Activated CD8-positive, alpha-beta T cell treated with anti-CD3 and anti-CD28 coated beads, Interleukin-2, amount 10 ng/mL, durations not matched to agents 7 days and 5 days (primary cell): ENCODE data around the gene SLC1A2. TPM values are rescaled to one million over a fixed set of nuclear protein-coding genes. Genes with fewer than 3 reads are reported as not detected.

Experiments used
- ATAC-seq: fragments of 150-1000 bp; cut with Tn5 transposase; one replicate; pipeline ENCODE4 v1.10.0; 2021; ENCODE audit warnings: moderate library complexity
- CTCF ChIA-PET: fragments of 350-600 bp; sonication (Branson Sonifier 250); formaldehyde crosslinking; loops from one replicate; lab custom pipeline; 2021; ENCODE audit warnings: antibody characterized with exemption; lab: Charles Lee
- POLR2A ChIA-PET: fragments of 350-600 bp; sonication (Branson Sonifier 250); formaldehyde crosslinking; loops from one replicate; lab custom pipeline; 2021; ENCODE audit warnings: antibody characterized with exemption; lab: Charles Lee
- DNase-seq: peaks from one replicate; pipeline ENCODE4 v3.0.0-alpha.2; 2020
- H3K27ac Mint-ChIP-seq: one replicate; pipeline ENCODE4 v1.8.0; 2021; ENCODE audit warnings: mild to moderate bottlenecking, mixed read lengths
- H3K27me3 Mint-ChIP-seq: one replicate; pipeline ENCODE4 v1.8.0; 2021; ENCODE audit warnings: low read depth, mixed read lengths
- H3K36me3 Mint-ChIP-seq: one replicate; pipeline ENCODE4 v1.8.0; 2021; ENCODE audit warnings: low read depth, mixed read lengths
- H3K4me1 Mint-ChIP-seq: one replicate; pipeline ENCODE4 v1.8.0; 2021; ENCODE audit warnings: low read depth, mixed read lengths
- H3K4me3 Mint-ChIP-seq: one replicate; pipeline ENCODE4 v1.8.0; 2021; ENCODE audit warnings: mild to moderate bottlenecking, mixed read lengths
- H3K9me3 Mint-ChIP-seq: one replicate; pipeline ENCODE4 v1.8.0; 2022; ENCODE audit warnings: mixed read lengths; ENCODE audit not compliant: insufficient read depth
- total RNA-seq, 2 experiments: library from RNA; stranded (reverse); gene quantifications; one replicate each; pipeline ENCODE4 v1.2.3, GENCODE V29; 2021

The SLC1A2 gene
- total RNA-seq, 2 experiments from 2014 or later: not detected

DNA sequence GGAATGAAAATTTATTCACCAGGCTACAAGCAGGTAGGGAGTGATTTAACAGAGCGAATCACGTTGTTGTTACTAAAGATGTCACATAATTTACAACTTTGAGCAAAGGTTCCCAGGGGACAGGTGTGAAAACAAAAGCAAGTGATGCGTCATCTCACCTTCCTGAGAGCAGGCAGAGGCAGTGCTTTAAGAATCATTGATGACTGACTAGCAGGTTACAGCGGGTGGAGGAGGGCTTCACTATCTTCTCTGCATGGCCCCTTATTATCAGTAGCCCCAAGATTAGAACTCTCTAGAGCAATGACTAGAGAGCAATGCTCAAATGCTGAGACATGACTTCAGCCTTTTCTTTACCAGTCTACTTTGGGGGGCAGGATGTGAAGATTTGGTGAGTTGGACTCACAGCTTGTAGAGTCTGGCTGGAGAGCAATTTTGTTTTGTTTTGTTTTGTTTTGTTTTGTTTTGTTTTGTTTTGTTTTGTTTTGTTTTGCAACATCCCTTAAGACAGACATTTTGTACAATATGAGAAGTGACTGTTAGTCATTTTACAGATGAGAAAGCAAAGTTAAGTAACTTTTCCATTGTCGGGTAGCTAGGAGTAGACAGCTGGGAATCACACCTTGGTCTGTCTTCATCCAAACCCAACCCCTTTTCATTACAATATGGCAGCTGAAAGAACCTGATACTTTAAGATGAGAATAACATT is 84.8 kb downstream of the SLC1A2 start:
- H3K9me3 Mint-ChIP-seq: peaks cover 4% of the 10 kb centered on the region
- H3K27me3 Mint-ChIP-seq: no peaks in the 10 kb centered on the region
- POLR2A ChIA-PET: no interaction called here
- no peak for ATAC-seq
- no peak overlapping the region for H3K4me3 Mint-ChIP-seq
- CTCF ChIA-PET: interaction anchor here (0.8 kb wide), 2 partner anchors 57 to 171 kb away, joined by 3 read pairs; no protein-coding TSS in a partner anchor
- peaks cover 6% of the 10 kb centered on the region for H3K36me3 Mint-ChIP-seq
- peaks cover 36% of the 10 kb centered on the region for H3K4me1 Mint-ChIP-seq
- no peak overlapping the region for H3K27ac Mint-ChIP-seq
- no peak for DNase-seq

DNA sequence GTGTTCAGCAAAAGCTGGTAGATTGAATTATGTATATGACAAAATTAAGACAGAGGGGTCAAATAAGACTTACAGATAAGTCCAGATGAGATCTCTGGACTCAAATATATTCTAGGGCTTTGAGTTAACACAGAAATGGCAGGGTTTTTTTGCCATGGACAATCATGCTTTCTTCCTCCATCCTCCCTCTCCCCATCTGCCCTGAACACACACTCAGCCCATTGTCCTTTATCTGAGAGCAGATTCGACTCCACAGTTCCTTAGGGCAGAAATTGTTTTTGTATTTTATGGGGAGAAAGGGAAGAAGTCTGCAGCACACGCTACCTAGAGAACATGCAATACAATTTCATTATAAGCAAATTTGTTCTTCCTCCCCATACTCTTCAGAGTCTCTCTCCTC is 86.8 kb downstream of the SLC1A2 start:
- no peak for ATAC-seq
- Mint-ChIP-seq H3K4me3 (no peak overlapping the region), H3K27ac (no peak overlapping the region), H3K4me1 (peaks cover 34% of the 10 kb centered on the region), H3K27me3 (no peaks in the 10 kb centered on the region), H3K9me3 (peaks cover 4% of the 10 kb centered on the region), H3K36me3 (peaks cover 6% of the 10 kb centered on the region)
- ChIA-PET POLR2A (no interaction called here), CTCF (interaction anchor here (3.5 kb wide), 1 partner anchor 26 kb away, joined by 22 read pairs; no protein-coding TSS in a partner anchor)
- no peak for DNase-seq

DNA sequence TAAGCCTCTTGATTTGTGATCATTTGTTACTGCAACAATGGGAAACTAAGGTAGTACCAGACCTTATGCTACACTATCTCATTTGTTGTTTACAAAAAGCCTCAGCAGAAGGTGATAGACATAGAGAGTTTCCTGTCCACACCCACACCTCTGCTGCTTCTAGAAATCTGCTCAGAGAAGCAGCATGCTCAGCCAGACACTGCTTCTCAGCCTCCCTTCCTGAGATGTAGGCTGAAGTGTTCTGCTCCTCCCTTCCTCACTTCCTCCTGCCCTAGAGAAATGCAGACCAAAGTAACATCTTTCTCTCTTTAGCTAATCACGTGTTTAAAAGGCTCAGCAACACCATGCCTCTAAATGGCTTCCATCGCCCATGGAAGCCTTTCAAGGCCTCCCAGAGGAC is 88.4 kb downstream of the SLC1A2 start:
- DNase-seq (peak; percentile 55), ATAC-seq (peak; percentile 91)
- Mint-ChIP-seq H3K27ac (peak overlapping the region; percentile 69), H3K27me3 (no peaks in the 10 kb centered on the region), H3K4me3 (no peak overlapping the region), H3K4me1 (peaks cover 34% of the 10 kb centered on the region), H3K9me3 (peaks cover 4% of the 10 kb centered on the region), H3K36me3 (peaks cover 6% of the 10 kb centered on the region)
- ChIA-PET CTCF (interaction anchor here (1.0 to 3.5 kb wide), 3 partner anchors 25 to 89 kb away, joined by 3 to 22 read pairs (median 4); no protein-coding TSS in a partner anchor), POLR2A (interaction anchor here (0.8 kb wide), 1 partner anchor 37 kb away, joined by 3 read pairs; no protein-coding TSS in a partner anchor)

DNA sequence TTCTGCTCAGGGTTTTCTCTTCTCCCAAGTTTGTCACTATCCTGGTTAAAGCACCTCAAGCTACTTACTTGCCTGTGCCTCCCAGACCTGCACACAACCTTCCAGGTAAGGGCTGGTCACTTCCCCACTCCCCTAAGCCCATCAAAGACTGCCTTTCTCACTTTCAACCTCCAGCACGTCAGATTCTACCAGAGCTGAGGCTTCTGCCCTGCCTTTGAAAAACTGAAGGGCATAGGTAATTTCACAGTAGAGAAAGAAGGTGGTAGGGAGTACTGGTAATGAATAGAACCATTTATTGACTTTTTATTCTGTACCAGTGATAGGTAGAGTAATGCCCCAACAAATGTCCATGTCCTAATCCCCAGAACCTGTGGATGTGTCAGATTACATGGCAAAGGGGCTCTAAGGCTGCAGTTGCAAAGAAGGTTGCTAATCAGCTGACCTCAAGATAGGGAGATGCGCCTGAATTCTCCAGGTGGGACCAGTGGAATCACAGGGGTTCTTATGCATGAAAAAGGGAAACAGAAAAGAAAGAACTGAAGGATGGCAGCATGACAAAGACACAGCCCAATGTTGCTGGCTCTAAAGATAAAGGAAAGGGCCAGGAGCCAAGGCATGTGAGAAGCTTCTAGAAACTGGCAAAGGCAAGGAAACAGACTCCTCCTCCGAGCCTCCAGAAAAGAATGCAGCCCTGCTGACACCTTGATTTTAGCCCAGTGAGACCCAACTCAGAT is 89.0 kb downstream of the SLC1A2 start:
- Mint-ChIP-seq H3K4me1 (peaks cover 34% of the 10 kb centered on the region), H3K9me3 (peaks cover 4% of the 10 kb centered on the region), H3K4me3 (no peak overlapping the region), H3K36me3 (peaks cover 4% of the 10 kb centered on the region), H3K27ac (peak overlapping the region; percentile 69), H3K27me3 (no peaks in the 10 kb centered on the region)
- DNase-seq (no peak), ATAC-seq (no peak)
- CTCF ChIA-PET: interaction anchor here (0.7 to 3.5 kb wide), 5 partner anchors 8 to 88 kb away, joined by 3 to 22 read pairs (median 3); no protein-coding TSS in a partner anchor
- POLR2A ChIA-PET: no interaction called here

DNA sequence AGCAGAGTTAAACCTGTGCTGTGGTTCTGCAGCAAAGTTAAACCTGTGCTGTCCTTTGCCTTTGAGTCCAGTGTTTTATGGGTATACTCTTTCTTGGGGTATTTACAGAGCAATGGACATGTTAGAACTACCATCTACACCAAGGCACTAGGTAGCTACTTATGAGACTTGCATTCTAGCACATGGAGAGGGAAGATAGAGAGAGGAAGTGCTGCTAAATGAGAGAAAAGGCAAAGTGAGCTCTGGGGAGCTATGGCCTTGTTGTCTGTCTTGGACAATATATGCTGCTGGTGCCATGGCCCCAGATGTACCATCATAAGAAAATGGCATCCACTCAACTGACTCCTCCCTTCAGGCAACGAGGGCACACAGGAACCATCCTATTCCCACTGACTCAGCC is 91.5 kb downstream of the SLC1A2 start:
- DNase-seq (no peak), ATAC-seq (no peak)
- POLR2A ChIA-PET: no interaction called here
- Mint-ChIP-seq H3K4me1 (peaks cover 27% of the 10 kb centered on the region), H3K4me3 (no peak overlapping the region), H3K9me3 (peaks cover 4% of the 10 kb centered on the region), H3K27ac (no peak overlapping the region), H3K27me3 (no peaks in the 10 kb centered on the region), H3K36me3 (peaks cover 4% of the 10 kb centered on the region)
- CTCF ChIA-PET: interaction anchor here (1.6 to 1.9 kb wide), 2 partner anchors 9 to 70 kb away, joined by 4 read pairs; no protein-coding TSS in a partner anchor

DNA sequence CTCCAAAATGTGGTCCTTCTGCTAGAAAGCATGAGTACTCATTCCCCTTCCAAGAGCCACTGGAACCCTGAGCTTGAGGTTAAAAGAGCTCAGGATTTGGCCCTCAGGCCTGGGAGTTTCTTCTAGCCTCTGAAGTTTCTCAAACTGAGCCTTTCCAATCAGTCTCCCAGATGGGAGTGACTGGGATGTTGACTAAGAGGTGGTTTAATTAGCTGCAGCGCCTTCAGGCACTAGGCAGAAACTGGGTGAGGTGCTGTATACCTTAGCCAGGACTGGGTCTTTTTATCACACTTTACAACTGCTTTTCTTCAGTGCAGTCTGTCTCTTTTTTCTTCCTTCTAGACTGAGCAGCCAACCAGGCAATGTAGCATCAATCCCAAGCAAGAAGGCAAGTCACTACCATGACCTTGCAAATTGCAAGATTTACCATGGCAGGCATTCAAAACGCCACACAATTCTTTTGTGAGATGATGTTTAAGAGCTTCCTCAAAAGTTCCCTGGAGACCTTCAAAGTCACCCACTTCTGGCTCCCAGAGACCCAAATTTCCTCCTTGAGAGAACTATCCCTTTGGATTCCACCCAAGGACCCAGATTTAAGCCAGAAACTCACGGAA is 93.0 kb downstream of the SLC1A2 start:
- Mint-ChIP-seq H3K36me3 (no peaks in the 10 kb centered on the region), H3K4me3 (no peak overlapping the region), H3K27ac (no peak overlapping the region), H3K4me1 (peaks cover 18% of the 10 kb centered on the region), H3K27me3 (no peaks in the 10 kb centered on the region), H3K9me3 (no peaks in the 10 kb centered on the region)
- ChIA-PET POLR2A (no interaction called here), CTCF (interaction anchor here (1.9 kb wide), 1 partner anchor 69 kb away, joined by 4 read pairs; no protein-coding TSS in a partner anchor)
- no peak for ATAC-seq
- no peak for DNase-seq

DNA sequence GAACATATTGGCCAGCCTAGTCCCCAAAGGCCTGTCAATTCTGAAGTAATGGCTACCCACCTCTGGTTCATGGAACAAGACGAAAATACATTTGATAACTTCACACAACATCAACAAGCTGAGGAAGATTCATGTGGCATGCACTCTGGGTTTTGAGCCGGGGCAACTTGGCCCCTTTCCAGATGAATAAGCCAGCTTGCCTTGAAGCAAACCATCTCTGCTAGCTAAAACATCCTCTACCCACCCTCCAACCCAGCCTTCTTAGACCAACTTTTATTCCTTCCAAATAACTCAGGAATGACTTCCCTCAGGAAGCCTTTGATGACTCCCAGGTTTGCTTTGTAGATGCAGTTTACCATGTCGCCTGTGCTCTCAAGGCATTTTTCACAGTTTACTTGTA is 94.4 kb downstream of the SLC1A2 start:
- CTCF ChIA-PET: no interaction called here
- no peaks in the 10 kb centered on the region for H3K36me3 Mint-ChIP-seq
- POLR2A ChIA-PET: no interaction called here
- H3K9me3 Mint-ChIP-seq: no peaks in the 10 kb centered on the region
- ATAC-seq: no peak
- H3K27ac Mint-ChIP-seq: no peak overlapping the region
- no peak for DNase-seq
- H3K4me1 Mint-ChIP-seq: peaks cover 4% of the 10 kb centered on the region
- no peak overlapping the region for H3K4me3 Mint-ChIP-seq
- no peaks in the 10 kb centered on the region for H3K27me3 Mint-ChIP-seq

DNA sequence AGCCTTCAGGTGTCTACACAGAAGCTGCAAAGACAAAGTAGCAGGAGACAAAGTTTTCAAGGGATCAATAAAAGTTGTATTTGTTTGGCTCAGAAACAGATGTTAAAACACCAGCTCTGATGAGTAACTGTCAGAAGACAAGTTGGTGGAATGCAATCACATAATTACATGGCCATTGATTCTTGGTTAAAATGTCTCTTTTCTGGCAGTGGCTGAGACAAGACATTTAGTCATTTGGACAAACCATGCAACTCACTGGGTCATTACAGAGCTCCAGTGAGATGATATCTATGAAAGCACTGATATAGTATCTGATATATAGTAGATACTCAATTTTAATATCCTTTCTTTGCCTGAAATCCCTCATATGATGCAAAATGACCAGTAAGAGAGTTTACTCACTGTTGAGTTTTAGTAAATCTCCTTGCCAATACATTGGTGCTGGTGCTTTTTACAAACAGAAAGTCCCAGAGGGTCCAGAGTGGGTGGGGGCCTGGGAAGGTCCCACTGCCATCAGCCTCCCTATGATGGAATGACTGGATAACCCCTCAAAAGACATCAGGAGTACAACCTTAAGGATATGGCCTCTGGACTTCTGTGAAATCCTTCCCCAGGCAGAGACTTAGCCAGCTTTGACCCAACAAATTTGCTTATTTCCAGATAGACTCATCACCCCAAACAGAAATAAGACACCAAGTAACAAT is 95.0 kb downstream of the SLC1A2 start:
- ChIA-PET POLR2A (no interaction called here), CTCF (no interaction called here)
- Mint-ChIP-seq H3K27ac (no peak overlapping the region), H3K36me3 (no peaks in the 10 kb centered on the region), H3K4me1 (peaks cover 4% of the 10 kb centered on the region), H3K9me3 (no peaks in the 10 kb centered on the region), H3K27me3 (no peaks in the 10 kb centered on the region), H3K4me3 (no peak overlapping the region)
- no peak for DNase-seq
- ATAC-seq: no peak

DNA sequence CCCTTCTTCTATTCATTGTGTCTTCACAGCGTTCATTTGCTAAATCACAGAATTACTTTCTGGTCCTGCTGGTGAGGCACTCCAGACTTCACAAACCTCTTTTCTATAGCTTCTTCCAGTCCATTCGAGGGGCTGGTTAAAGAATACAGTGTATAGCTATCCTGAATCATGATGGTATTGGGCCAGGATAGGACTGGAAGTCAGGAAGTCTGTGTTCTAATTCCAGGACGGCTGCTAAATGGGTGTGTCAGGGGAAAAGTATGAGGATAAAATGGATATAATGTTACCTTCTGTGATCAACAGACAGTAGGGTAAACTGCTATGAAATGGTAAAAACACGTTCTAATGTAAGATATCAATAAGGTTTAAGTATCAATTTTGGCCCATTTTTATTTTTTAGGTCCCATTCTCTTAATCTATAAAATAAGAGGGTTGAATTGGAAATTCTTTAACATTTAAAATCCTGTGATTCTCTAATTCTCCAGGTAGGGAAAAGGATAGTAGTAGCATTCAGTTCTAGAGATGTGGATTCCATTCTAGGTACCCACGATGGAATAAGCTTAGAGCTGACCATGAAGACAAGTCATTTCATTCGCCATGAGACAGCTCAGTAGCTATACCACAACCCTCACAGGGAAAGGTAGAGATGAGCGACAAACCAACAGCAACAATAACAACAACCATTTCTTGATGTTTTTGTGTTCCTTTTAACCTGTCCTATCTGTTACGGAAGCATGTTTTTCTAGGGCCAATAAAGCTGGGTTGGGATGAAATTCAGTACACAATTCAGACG is 96.1 kb downstream of the SLC1A2 start:
- no peaks in the 10 kb centered on the region for H3K27me3 Mint-ChIP-seq
- CTCF ChIA-PET: no interaction called here
- POLR2A ChIA-PET: no interaction called here
- no peak for ATAC-seq
- peaks cover 9% of the 10 kb centered on the region for H3K4me1 Mint-ChIP-seq
- no peak overlapping the region for H3K4me3 Mint-ChIP-seq
- no peak overlapping the region for H3K27ac Mint-ChIP-seq
- no peaks in the 10 kb centered on the region for H3K36me3 Mint-ChIP-seq
- H3K9me3 Mint-ChIP-seq: no peaks in the 10 kb centered on the region
- no peak for DNase-seq

DNA sequence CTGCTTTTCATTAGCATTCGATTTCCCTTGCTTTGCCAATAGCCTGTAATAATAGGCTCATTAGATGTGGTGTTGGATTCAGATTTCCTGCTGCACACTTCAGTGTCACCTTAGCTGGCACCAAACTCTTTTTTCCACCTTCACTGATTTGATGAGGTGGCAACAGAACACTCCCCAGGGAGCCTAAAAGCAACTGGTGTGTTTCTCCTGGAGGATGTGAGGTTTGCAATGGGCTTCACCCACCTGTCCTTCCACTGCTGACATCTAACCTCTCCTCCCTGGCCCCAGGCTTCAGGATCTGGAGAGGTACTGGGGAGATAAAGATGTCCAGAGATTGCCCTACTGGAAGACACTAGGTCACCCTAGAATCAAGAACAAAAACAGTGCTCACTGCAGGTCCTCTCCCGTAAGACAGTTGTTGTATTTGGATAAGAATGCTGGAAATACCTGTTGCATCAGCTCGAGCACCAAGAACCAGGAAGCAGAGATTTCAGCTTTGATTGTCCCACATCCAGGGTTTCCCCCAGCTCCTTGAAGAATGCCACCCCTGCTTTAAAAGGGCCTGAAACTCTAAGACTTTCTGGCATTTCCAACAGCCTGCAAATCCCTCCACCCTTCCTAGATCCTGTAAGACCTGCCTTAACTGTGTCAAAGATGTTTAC is 96.9 kb downstream of the SLC1A2 start:
- H3K27ac Mint-ChIP-seq: no peak overlapping the region
- CTCF ChIA-PET: no interaction called here
- H3K9me3 Mint-ChIP-seq: no peaks in the 10 kb centered on the region
- no peaks in the 10 kb centered on the region for H3K27me3 Mint-ChIP-seq
- H3K4me3 Mint-ChIP-seq: no peak overlapping the region
- no peaks in the 10 kb centered on the region for H3K36me3 Mint-ChIP-seq
- ATAC-seq (no peak), DNase-seq (no peak)
- peaks cover 9% of the 10 kb centered on the region for H3K4me1 Mint-ChIP-seq
- POLR2A ChIA-PET: no interaction called here
